Liver (tissue), 3 donors: ENCODE results near the gene CARD8.
A peak's percentile ranks its signal among the peaks of the same experiment; 100 is the strongest.

Source experiments
- ATF3 ChIP-seq: IDR thresholded peaks from 2 replicates; pipeline ENCODE4 v1.6.1; 2016; ENCODE audit warnings: antibody characterized with exemption
- EGR1 ChIP-seq, 2 donors: IDR thresholded peaks; 2 replicates each; pipeline ENCODE4 v1.6.1; 2016 to 2018; ENCODE audit warnings: antibody characterized with exemption in 2 of 2, low read depth in 2 of 2
- NR2F2 ChIP-seq: IDR thresholded peaks from 2 replicates; pipeline ENCODE4 v1.6.1; 2016; ENCODE audit warnings: antibody characterized with exemption
- REST ChIP-seq: IDR thresholded peaks from 2 replicates; pipeline ENCODE4 v1.6.1; 2016; ENCODE audit warnings: antibody characterized with exemption, mild to moderate bottlenecking
- RXRA ChIP-seq, 2 donors: IDR thresholded peaks; 2 replicates each; pipeline ENCODE4 v1.6.1; 2017 to 2018; ENCODE audit warnings: antibody characterized with exemption in 2 of 2, mild to moderate bottlenecking in 1 of 2
- TAF1 ChIP-seq: conservative IDR thresholded peaks from 2 replicates; pipeline ENCODE4 v1.6.1; 2016; ENCODE audit warnings: antibody characterized with exemption, mild to moderate bottlenecking
- TF ChIP-seq, protein P1 (sequence below): fragments of 150-350 bp; IDR thresholded peaks from 2 replicates; pipeline ENCODE4 v1.5.1; 2017; ENCODE audit warnings: improper control_type of control experiment, low read depth, low read length; ENCODE audit not compliant: missing input control
- TF ChIP-seq, protein P2 (sequence below): IDR thresholded peaks from 2 replicates; pipeline ENCODE4 v1.6.1; 2016; ENCODE audit warnings: antibody characterized with exemption
- donor health status: healthy.
- donor health status: healthy.

DNA sequence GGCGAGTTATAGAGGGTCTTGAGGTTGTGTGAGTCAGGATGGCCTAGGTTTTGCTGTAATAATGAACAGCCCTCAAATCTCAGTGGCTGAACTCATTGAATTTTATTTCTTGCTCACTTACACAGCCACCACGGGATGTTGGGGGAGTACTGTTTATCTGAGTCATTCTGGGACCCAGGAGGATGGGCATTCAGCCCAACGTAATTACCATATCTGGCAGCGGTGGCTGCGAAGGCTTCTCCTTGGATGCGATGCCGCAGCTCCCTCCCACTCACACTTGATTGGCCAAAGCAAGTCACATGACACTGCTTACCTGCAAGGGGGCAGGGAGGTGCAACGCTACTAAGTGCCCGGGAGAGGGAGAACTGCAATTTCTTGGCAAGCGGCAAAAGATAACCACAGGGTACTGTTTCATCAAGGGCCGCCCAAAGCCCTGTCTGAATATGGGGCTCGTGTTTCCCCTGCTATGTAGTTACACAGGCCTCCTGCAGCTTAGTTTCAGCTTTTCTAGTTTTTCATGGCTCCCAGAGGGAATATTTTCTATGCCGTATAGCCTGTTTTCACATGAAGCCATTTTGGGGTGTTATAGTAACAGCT is 65.3 kb downstream of the CARD8 start:
- TF ChIP-seq ATF3 (no peak), NR2F2 (no peak), TAF1 (no peak), REST (no peak), EGR1 (IDR thresholded peaks at IDR 0.05; ENCODE audit: low read depth in 2 of 2) (no peak), RXRA (IDR thresholded peaks at IDR 0.05) (no peak)
- TF ChIP-seq, protein P1, sequence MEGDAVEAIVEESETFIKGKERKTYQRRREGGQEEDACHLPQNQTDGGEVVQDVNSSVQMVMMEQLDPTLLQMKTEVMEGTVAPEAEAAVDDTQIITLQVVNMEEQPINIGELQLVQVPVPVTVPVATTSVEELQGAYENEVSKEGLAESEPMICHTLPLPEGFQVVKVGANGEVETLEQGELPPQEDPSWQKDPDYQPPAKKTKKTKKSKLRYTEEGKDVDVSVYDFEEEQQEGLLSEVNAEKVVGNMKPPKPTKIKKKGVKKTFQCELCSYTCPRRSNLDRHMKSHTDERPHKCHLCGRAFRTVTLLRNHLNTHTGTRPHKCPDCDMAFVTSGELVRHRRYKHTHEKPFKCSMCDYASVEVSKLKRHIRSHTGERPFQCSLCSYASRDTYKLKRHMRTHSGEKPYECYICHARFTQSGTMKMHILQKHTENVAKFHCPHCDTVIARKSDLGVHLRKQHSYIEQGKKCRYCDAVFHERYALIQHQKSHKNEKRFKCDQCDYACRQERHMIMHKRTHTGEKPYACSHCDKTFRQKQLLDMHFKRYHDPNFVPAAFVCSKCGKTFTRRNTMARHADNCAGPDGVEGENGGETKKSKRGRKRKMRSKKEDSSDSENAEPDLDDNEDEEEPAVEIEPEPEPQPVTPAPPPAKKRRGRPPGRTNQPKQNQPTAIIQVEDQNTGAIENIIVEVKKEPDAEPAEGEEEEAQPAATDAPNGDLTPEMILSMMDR = peak; percentile 2
- TF ChIP-seq, protein P2, sequence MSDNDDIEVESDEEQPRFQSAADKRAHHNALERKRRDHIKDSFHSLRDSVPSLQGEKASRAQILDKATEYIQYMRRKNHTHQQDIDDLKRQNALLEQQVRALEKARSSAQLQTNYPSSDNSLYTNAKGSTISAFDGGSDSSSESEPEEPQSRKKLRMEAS = no peak
